Measurements from ENCODE around the gene ZNF117. TPM values are rescaled to one million over a fixed set of nuclear protein-coding genes. Genes with fewer than 3 reads are reported as not detected.
"Not testable (repeated sequence)": the region's sequence is repeated elsewhere in the genome, so short reads cannot be mapped to it uniquely, and the experiment has no call there.

Gene ZNF117
- total RNA-seq, 1 experiment from 2014 or later = 2.5 TPM

- H3K27me3 ChIP-seq (ENCODE audit: insufficient read depth, low read length); DNase-seq (ENCODE audit: low read depth, low spot score); H3K4me2 ChIP-seq (ENCODE audit: low read length); H3K9ac ChIP-seq (ENCODE audit: low read length); H4K20me1 ChIP-seq (ENCODE audit: insufficient read depth); RAD21 ChIA-PET (ENCODE audit: low non-redundant PET in 1 of 2, low total read pairs in 2 of 2, uncharacterized antibody in 2 of 2, unreplicated experiment in 2 of 2); intact Hi-C loops (cut with micrococcal nuclease); H3K4me1 ChIP-seq (ENCODE audit: control insufficient read depth in 1 of 2, insufficient read depth in 2 of 2, low read length in 2 of 2); H3K9me2 ChIP-seq (ENCODE audit: insufficient read depth); POLR2A ChIA-PET; ATAC-seq; H3K4me3 ChIP-seq (replicated peaks in 1 of 2; ENCODE audit: low read depth in 1 of 2, low read length in 2 of 2); BruUV-seq (replicated peaks); H2AFZ ChIP-seq (ENCODE audit: low read depth, low read length, poor library complexity, severe bottlenecking); H3K36me3 ChIP-seq (ENCODE audit: control insufficient read depth in 1 of 2, insufficient read depth in 2 of 2, low read length in 2 of 2); H3K9me3 ChIP-seq (ENCODE audit: control insufficient read depth in 1 of 2, insufficient read depth in 1 of 2, low read depth in 1 of 2, low read length in 2 of 2); H3K79me2 ChIP-seq (ENCODE audit: insufficient read depth, low read length); H3K27ac ChIP-seq (ENCODE audit: low read depth, low read length); CTCF ChIA-PET: not testable (repeated sequence)
Observed at GRCh38 chr7:64944667-64945502, 46.0 kb downstream of the ZNF117 start.

- intact Hi-C loops (cut with micrococcal nuclease); H2AFZ ChIP-seq (ENCODE audit: low read depth, low read length, poor library complexity, severe bottlenecking); H3K4me1 ChIP-seq (ENCODE audit: control insufficient read depth in 1 of 2, insufficient read depth in 2 of 2, low read length in 2 of 2); H3K9ac ChIP-seq (ENCODE audit: low read length); H3K36me3 ChIP-seq (ENCODE audit: control insufficient read depth in 1 of 2, insufficient read depth in 2 of 2, low read length in 2 of 2); H4K20me1 ChIP-seq (ENCODE audit: insufficient read depth); H3K9me3 ChIP-seq (ENCODE audit: control insufficient read depth in 1 of 2, insufficient read depth in 1 of 2, low read depth in 1 of 2, low read length in 2 of 2); H3K4me2 ChIP-seq (ENCODE audit: low read length); RAD21 ChIA-PET (ENCODE audit: low non-redundant PET in 1 of 2, low total read pairs in 2 of 2, uncharacterized antibody in 2 of 2, unreplicated experiment in 2 of 2); DNase-seq (ENCODE audit: low read depth, low spot score); H3K27ac ChIP-seq (ENCODE audit: low read depth, low read length); H3K27me3 ChIP-seq (ENCODE audit: insufficient read depth, low read length); H3K79me2 ChIP-seq (ENCODE audit: insufficient read depth, low read length); POLR2A ChIA-PET; H3K9me2 ChIP-seq (ENCODE audit: insufficient read depth); ATAC-seq; H3K4me3 ChIP-seq (replicated peaks in 1 of 2; ENCODE audit: low read depth in 1 of 2, low read length in 2 of 2); CTCF ChIA-PET; BruUV-seq (replicated peaks): not testable (repeated sequence)
Observed at GRCh38 chr7:64940021-64940420, 50.8 kb downstream of the ZNF117 start.

GRCh38 chr7:64938540-64938939 is 52.3 kb downstream of the ZNF117 start:
- ChIA-PET CTCF (no interaction called here), RAD21 (ENCODE audit: low non-redundant PET in 1 of 2, low total read pairs in 2 of 2, uncharacterized antibody in 2 of 2, unreplicated experiment in 2 of 2) (no interaction called here)

More at GRCh38 chr7:64938540-64938939, 52.3 kb downstream of the ZNF117 start:
- no peaks in the 10 kb centered on the region for H3K4me1 ChIP-seq (ENCODE audit: control insufficient read depth in 1 of 2, insufficient read depth in 2 of 2, low read length in 2 of 2)
- POLR2A ChIA-PET = no interaction called here
- no peaks in the 10 kb centered on the region for H3K36me3 ChIP-seq (ENCODE audit: control insufficient read depth in 1 of 2, insufficient read depth in 2 of 2, low read length in 2 of 2)
- peaks cover 0 to 12% of the 10 kb centered on the region in 2 experiments; a peak in 2 of 4 replicates for H3K9me3 ChIP-seq (ENCODE audit: control insufficient read depth in 1 of 2, insufficient read depth in 1 of 2, low read depth in 1 of 2, low read length in 2 of 2)
- no peaks in the 10 kb centered on the region for H4K20me1 ChIP-seq (ENCODE audit: insufficient read depth)
- no peak overlapping the region for H3K27ac ChIP-seq (ENCODE audit: low read depth, low read length)
- no peak overlapping the region for H2AFZ ChIP-seq (ENCODE audit: low read depth, low read length, poor library complexity, severe bottlenecking)
- H3K4me2 ChIP-seq (ENCODE audit: low read length) = no peak overlapping the region
- intact Hi-C loops (cut with micrococcal nuclease) = no loop called here
- H3K4me3 ChIP-seq (replicated peaks in 1 of 2; ENCODE audit: low read depth in 1 of 2, low read length in 2 of 2) = no peak overlapping the region
- H3K9ac ChIP-seq (ENCODE audit: low read length) = no peak overlapping the region
- H3K27me3 ChIP-seq (ENCODE audit: insufficient read depth, low read length) = no peaks in the 10 kb centered on the region
- no peak for TF ChIP-seq POLR2AphosphoS5 (IDR thresholded peaks at IDR 0.05; ENCODE audit: low read depth, low read length)
- no peak for TF ChIP-seq CEBPB (IDR thresholded peaks at IDR 0.05; ENCODE audit: low read depth)
- no peak for TF ChIP-seq EZH2 (IDR thresholded peaks at IDR 0.05)
- no peak for TF ChIP-seq FOSL1 (IDR thresholded peaks at IDR 0.05; ENCODE audit: low read depth)
- no peak for TF ChIP-seq EGR1 (IDR thresholded peaks at IDR 0.05; ENCODE audit: low read depth)
- no peak for TF ChIP-seq SRF (IDR thresholded peaks at IDR 0.05; ENCODE audit: low read depth)
- TF ChIP-seq RAD21 (IDR thresholded peaks at IDR 0.05; ENCODE audit: low read depth) = no peak
- no peak for TF ChIP-seq POLR2A (IDR thresholded peaks at IDR 0.05; ENCODE audit: borderline replicate concordance, extremely low read depth, insufficient read depth, insufficient read length)
- no peak for TF ChIP-seq TCF7L2 (IDR thresholded peaks at IDR 0.05; ENCODE audit: borderline replicate concordance, extremely low read depth, insufficient read depth, insufficient read length)
- TF ChIP-seq CBX3 (IDR thresholded peaks at IDR 0.05; ENCODE audit: low read depth) = no peak
- no peak for TF ChIP-seq ELF1 (IDR thresholded peaks at IDR 0.05; ENCODE audit: borderline replicate concordance, low read depth)
- H3K79me2 ChIP-seq (ENCODE audit: insufficient read depth, low read length) = no peaks in the 10 kb centered on the region
- ATAC-seq (no peak), DNase-seq (ENCODE audit: low read depth, low spot score) (no peak)
- no peaks in the 10 kb centered on the region for H3K9me2 ChIP-seq (ENCODE audit: insufficient read depth)
- BruUV-seq (replicated peaks) = no TSS peak

Data from HCT116 (cell line).